CD4-positive, alpha-beta T cell (primary cell): ENCODE measurements around the gene KLC1. TPM values are rescaled to one million over a fixed set of nuclear protein-coding genes. Genes with fewer than 3 reads are reported as not detected.

Experiments
- ATAC-seq: fragments of 200-7000 bp; cut with Tn5 transposase; one replicate; pipeline ENCODE4 v1.10.0; 2022; ENCODE audit warnings: mild to moderate bottlenecking; ENCODE audit not compliant: poor library complexity
- CTCF ChIA-PET: fragments of 350-600 bp; sonication (Branson Sonifier 250); formaldehyde crosslinking; loops from one replicate; lab custom pipeline; 2021; ENCODE audit warnings: antibody characterized with exemption, inconsistent platforms; lab: Charles Lee
- POLR2A ChIA-PET: fragments of 350-600 bp; sonication (Branson Sonifier 250); formaldehyde crosslinking; loops from one replicate; lab custom pipeline; 2021; ENCODE audit warnings: antibody characterized with exemption, inconsistent platforms; lab: Charles Lee
- DNase-seq, 14 experiments: peaks; one replicate each; pipeline ENCODE4 v3.0.0-alpha.2; 2013 to 2020; ENCODE audit warnings: mixed read lengths in 2 of 14
- H3K27ac ChIP-seq, 2 donors: one replicate each; pipeline versions ENCODE4 v1.5.1 to v1.7.0; 2013; ENCODE audit warnings: low read length in 2 of 2, low read depth in 1 of 2, mild to moderate bottlenecking in 1 of 2
- H3K27me3 ChIP-seq, 2 experiments: 1 replicate in 1 of 2; 2 replicates in 1 of 2; pipeline versions ENCODE4 v1.6.1 to v1.7.0; 2013; ENCODE audit warnings: low read length in 2 of 2, control low read depth in 1 of 2, mild to moderate bottlenecking in 1 of 2, moderate library complexity in 1 of 2; ENCODE audit not compliant: insufficient read depth in 2 of 2, control insufficient read depth in 1 of 2
- H3K36me3 ChIP-seq: one replicate; pipeline ENCODE4 v1.6.1; 2013; ENCODE audit warnings: low read length, control low read depth; ENCODE audit not compliant: insufficient read depth
- H3K4me1 ChIP-seq: one replicate; pipeline ENCODE4 v1.6.1; 2013; ENCODE audit warnings: low read length, control low read depth; ENCODE audit not compliant: insufficient read depth
- H3K4me3 ChIP-seq: one replicate; pipeline ENCODE4 v1.5.1; 2013; ENCODE audit warnings: mild to moderate bottlenecking, low read length, moderate library complexity
- H3K9me3 ChIP-seq, 2 experiments: 1 replicate in 1 of 2; 2 replicates in 1 of 2; pipeline versions ENCODE4 v1.6.1 to v1.7.0; 2013; ENCODE audit warnings: low read length in 2 of 2, mild to moderate bottlenecking in 2 of 2, control low read depth in 1 of 2, moderate library complexity in 1 of 2; ENCODE audit not compliant: control insufficient read depth in 1 of 2, insufficient read depth in 1 of 2
- H3K27ac Mint-ChIP-seq: one replicate; pipeline ENCODE4 v1.8.0; 2020; ENCODE audit warnings: mixed read lengths
- H3K27me3 Mint-ChIP-seq: one replicate; pipeline ENCODE4 v1.8.0; 2021; ENCODE audit warnings: mixed read lengths
- H3K36me3 Mint-ChIP-seq: one replicate; pipeline ENCODE4 v1.8.0; 2021; ENCODE audit warnings: low read depth, mixed read lengths
- H3K4me1 Mint-ChIP-seq: one replicate; pipeline ENCODE4 v1.8.0; 2021; ENCODE audit warnings: low read depth, mixed read lengths
- H3K4me3 Mint-ChIP-seq: one replicate; pipeline ENCODE4 v1.8.0; 2020; ENCODE audit warnings: mild to moderate bottlenecking, mixed read lengths
- H3K9me3 Mint-ChIP-seq: one replicate; pipeline ENCODE4 v1.8.0; 2020; ENCODE audit warnings: mixed read lengths
- intact Hi-C, 2 experiments: fragments of 100-400 bp; cut with DNase I in 1 of 2; cut with micrococcal nuclease in 1 of 2; formaldehyde crosslinking; loops; one replicate each; pipeline versions ENCODE4 v1.15.1 to v1.9.0; 2023 to 2025; cut with DNase I, micrococcal nuclease
- total RNA-seq, 174 experiments: library from RNA in 2 of 174; stranded (reverse) in 2 of 174; gene quantifications; one replicate each; pipeline ENCODE4 v1.2.3 and lab custom pipeline; 2021 to 2026
- TF ChIP-seq, protein P1 (sequence below): fragments of 200-600 bp; IDR thresholded peaks from one replicate; pipeline ENCODE4 v1.8.0; 2022; ENCODE audit warnings: antibody characterized with exemption, mild to moderate bottlenecking

The KLC1 gene
- total RNA-seq, 2 experiments from 2014 or later, result 111 to 119 TPM

DNA sequence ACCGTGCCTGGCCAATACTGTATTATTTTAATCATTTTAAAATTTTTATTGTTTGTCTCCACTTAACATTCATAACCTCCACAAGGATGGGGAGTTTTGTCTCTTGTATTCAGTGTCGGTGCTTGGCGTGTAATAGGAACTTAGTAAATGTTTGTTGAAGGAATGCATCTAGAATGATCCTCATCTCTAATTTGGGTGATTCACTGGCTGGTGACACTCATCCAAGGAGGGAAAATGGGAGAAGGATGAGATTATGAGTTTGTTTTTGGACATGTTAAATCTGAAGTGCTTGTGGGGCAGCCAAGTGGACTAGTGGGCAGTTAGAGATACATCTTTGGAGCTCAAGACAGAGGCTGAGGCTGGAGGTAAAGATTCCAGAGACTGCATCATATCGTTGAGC is 5.1 kb downstream of the KLC1 start:
- Histone ChIP-seq H3K36me3 (peaks cover 3% of the 10 kb centered on the region), H3K4me1 (peaks cover 57% of the 10 kb centered on the region), H3K4me3 (no peak overlapping the region), H3K9me3 (no peaks in the 10 kb centered on the region), H3K27me3 (no peaks in the 10 kb centered on the region), H3K27ac (no peak overlapping the region)
- no peaks in the 10 kb centered on the region for H3K27me3 Mint-ChIP-seq
- intact Hi-C loops, result no loop called here
- peak overlapping the region; percentile 25 for H3K27ac Mint-ChIP-seq
- no peak for ATAC-seq
- no peak for DNase-seq
- H3K36me3 Mint-ChIP-seq, result peaks cover 35% of the 10 kb centered on the region
- H3K4me1 Mint-ChIP-seq, result peaks cover 66% of the 10 kb centered on the region
- TF ChIP-seq, protein P1, sequence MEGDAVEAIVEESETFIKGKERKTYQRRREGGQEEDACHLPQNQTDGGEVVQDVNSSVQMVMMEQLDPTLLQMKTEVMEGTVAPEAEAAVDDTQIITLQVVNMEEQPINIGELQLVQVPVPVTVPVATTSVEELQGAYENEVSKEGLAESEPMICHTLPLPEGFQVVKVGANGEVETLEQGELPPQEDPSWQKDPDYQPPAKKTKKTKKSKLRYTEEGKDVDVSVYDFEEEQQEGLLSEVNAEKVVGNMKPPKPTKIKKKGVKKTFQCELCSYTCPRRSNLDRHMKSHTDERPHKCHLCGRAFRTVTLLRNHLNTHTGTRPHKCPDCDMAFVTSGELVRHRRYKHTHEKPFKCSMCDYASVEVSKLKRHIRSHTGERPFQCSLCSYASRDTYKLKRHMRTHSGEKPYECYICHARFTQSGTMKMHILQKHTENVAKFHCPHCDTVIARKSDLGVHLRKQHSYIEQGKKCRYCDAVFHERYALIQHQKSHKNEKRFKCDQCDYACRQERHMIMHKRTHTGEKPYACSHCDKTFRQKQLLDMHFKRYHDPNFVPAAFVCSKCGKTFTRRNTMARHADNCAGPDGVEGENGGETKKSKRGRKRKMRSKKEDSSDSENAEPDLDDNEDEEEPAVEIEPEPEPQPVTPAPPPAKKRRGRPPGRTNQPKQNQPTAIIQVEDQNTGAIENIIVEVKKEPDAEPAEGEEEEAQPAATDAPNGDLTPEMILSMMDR, result no peak
- H3K9me3 Mint-ChIP-seq, result no peaks in the 10 kb centered on the region
- ChIA-PET CTCF (no interaction called here), POLR2A (no interaction called here)
- peak overlapping the region; percentile 3 for H3K4me3 Mint-ChIP-seq

DNA sequence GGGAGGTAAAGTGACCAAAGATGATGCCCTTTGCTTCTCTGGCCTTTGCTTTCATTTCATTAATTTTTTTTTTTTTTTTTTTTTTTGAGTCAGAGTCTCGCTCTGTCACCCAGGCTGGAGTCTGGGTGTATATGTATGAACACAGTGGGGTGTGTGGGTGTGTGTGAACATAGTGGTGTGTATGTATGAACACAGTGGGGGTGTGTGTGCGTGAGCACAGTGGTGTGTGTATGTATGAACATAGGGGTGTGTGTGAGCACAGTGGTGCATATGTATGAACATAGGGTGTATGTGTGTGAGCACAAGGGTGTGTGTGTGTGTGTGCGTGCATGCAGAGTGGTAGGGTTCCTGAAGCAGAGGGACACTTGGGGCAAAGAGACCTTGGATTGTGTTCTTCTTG is 9.6 kb downstream of the KLC1 start:
- H3K9me3 Mint-ChIP-seq, result no peaks in the 10 kb centered on the region
- TF ChIP-seq, protein P1, result no peak
- H3K36me3 Mint-ChIP-seq, result peaks cover 30% of the 10 kb centered on the region
- ChIA-PET CTCF (no interaction called here), POLR2A (no interaction called here)
- peaks cover 4% of the 10 kb centered on the region for H3K36me3 ChIP-seq
- no peaks in the 10 kb centered on the region for H3K27me3 Mint-ChIP-seq
- no peak overlapping the region for H3K27ac Mint-ChIP-seq
- ATAC-seq, result no peak
- H3K4me1 Mint-ChIP-seq, result peaks cover 51% of the 10 kb centered on the region
- no peak overlapping the region for H3K27ac ChIP-seq
- peaks cover 39% of the 10 kb centered on the region for H3K4me1 ChIP-seq
- H3K27me3 ChIP-seq, result no peaks in the 10 kb centered on the region
- intact Hi-C loops, result no loop called here
- no peaks in the 10 kb centered on the region for H3K9me3 ChIP-seq
- H3K4me3 Mint-ChIP-seq, result no peak overlapping the region
- H3K4me3 ChIP-seq, result no peak overlapping the region
- no peak for DNase-seq

DNA sequence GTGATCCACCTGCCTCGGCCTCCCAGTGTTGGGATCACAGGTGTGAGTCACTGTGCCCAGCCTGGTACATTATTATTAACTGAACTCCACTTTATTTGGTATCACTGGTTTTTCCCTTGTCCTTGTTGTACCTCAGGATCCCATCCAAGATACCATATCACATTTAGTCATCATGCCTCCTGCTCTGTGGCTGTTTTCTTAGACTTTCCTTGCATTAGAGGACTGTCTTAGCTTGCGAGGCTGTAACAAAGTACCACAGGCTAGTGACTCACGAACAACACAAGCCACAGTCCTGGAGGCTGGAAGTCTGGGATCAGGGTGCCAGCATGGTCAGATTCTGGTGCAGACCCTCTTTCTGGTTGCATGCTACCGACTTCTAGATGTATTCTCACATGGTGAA is 12.2 kb downstream of the KLC1 start:
- Mint-ChIP-seq H3K9me3 (no peaks in the 10 kb centered on the region), H3K27me3 (no peaks in the 10 kb centered on the region), H3K36me3 (peaks cover 14% of the 10 kb centered on the region), H3K4me3 (no peak overlapping the region), H3K4me1 (peaks cover 36% of the 10 kb centered on the region), H3K27ac (no peak overlapping the region)
- H3K4me1 ChIP-seq, result peaks cover 24% of the 10 kb centered on the region
- TF ChIP-seq, protein P1, result no peak
- no peak for DNase-seq
- ChIA-PET CTCF (interaction anchor here (1.5 kb wide), 1 partner anchor 12 kb away, joined by 4 read pairs; no protein-coding TSS in a partner anchor), POLR2A (no interaction called here)
- no peaks in the 10 kb centered on the region for H3K9me3 ChIP-seq
- intact Hi-C loops, result no loop called here
- no peak overlapping the region for H3K4me3 ChIP-seq
- H3K27ac ChIP-seq, result no peak overlapping the region
- no peaks in the 10 kb centered on the region for H3K27me3 ChIP-seq
- peaks cover 4% of the 10 kb centered on the region for H3K36me3 ChIP-seq
- ATAC-seq, result no peak
